OCI-LY1 (cell line): Measurements from ENCODE around the gene KIF17.

Experiments used
- H2AFZ ChIP-seq: fragments of 200-600 bp; sonication (generic), shearing (Covaris generic); 2 replicates; pipeline ENCODE4 v1.6.0; 2014; ENCODE audit warnings: antibody characterized with exemption, mild to moderate bottlenecking, low read length
- H3F3A ChIP-seq: fragments of 200-600 bp; sonication (generic), shearing (Covaris generic); 2 replicates; pipeline ENCODE4 v1.6.0; 2014; ENCODE audit warnings: mild to moderate bottlenecking, antibody characterized with exemption, low read length, moderate library complexity; ENCODE audit not compliant: insufficient read depth
- H3K27ac ChIP-seq: fragments of 200-600 bp; sonication (generic); 2 replicates; pipeline ENCODE4 v1.5.1; 2014; ENCODE audit warnings: low read length, mixed run types, mild to moderate bottlenecking, low read depth; ENCODE audit not compliant: poor library complexity, severe bottlenecking
- H3K27me3 ChIP-seq: fragments of 200-600 bp; sonication (generic); 2 replicates; pipeline ENCODE4 v1.6.0; 2014; ENCODE audit warnings: antibody characterized with exemption, mild to moderate bottlenecking, low read length, moderate library complexity; ENCODE audit not compliant: insufficient read depth
- H3K36me3 ChIP-seq: fragments of 200-600 bp; sonication (generic); 2 replicates; pipeline ENCODE4 v1.6.1; 2014; ENCODE audit warnings: mild to moderate bottlenecking, antibody characterized with exemption, low read length, moderate library complexity, mixed read lengths; ENCODE audit not compliant: insufficient read depth
- H3K4me1 ChIP-seq: fragments of 200-600 bp; sonication (generic); 2 replicates; pipeline ENCODE4 v1.5.1; 2014; ENCODE audit warnings: mild to moderate bottlenecking, low read length, moderate library complexity; ENCODE audit not compliant: insufficient read depth, severe bottlenecking
- H3K4me2 ChIP-seq: fragments of 200-600 bp; sonication (generic), shearing (Covaris generic); 2 replicates; pipeline ENCODE4 v1.6.1; 2014; ENCODE audit warnings: low read length
- H3K4me3 ChIP-seq: fragments of 200-600 bp; sonication (generic); 2 replicates; pipeline ENCODE4 v1.5.1; 2014; ENCODE audit warnings: low read length, low read depth, mild to moderate bottlenecking, mixed read lengths; ENCODE audit not compliant: poor library complexity, severe bottlenecking
- H3K79me2 ChIP-seq: fragments of 200-600 bp; shearing (Covaris generic); 2 replicates; pipeline ENCODE4 v1.6.1; 2016; ENCODE audit warnings: mixed run types, low read length, mixed read lengths; ENCODE audit not compliant: insufficient read depth
- H3K9ac ChIP-seq: fragments of 200-600 bp; sonication (generic), shearing (Covaris generic); 2 replicates; pipeline ENCODE4 v1.6.1; 2014; ENCODE audit warnings: mild to moderate bottlenecking, low read length, mixed read lengths
- H3K9me2 ChIP-seq: fragments of 200-600 bp; sonication (generic), shearing (Covaris generic); 2 replicates; pipeline ENCODE4 v1.6.1; 2014; ENCODE audit warnings: low read depth, mild to moderate bottlenecking, low read length, mixed read lengths
- H3K9me3 ChIP-seq: fragments of 200-600 bp; shearing (Covaris generic); 2 replicates; pipeline ENCODE4 v1.6.1; 2014; ENCODE audit warnings: low read length, mixed read lengths
- H4K20me1 ChIP-seq: fragments of 200-600 bp; sonication (generic), shearing (Covaris generic); 2 replicates; pipeline ENCODE4 v1.6.0; 2016; ENCODE audit warnings: mild to moderate bottlenecking, low read length; ENCODE audit not compliant: insufficient read depth
- EZH2 ChIP-seq: fragments of 200-600 bp; sonication (generic), shearing (Covaris generic); IDR thresholded peaks from 2 replicates; pipeline ENCODE4 v1.8.0; 2017; ENCODE audit warnings: borderline replicate concordance, mixed run types, mild to moderate bottlenecking, antibody characterized with exemption, low read length, moderate library complexity, mixed read lengths
- TF ChIP-seq, protein P1 (sequence below): fragments of 200-600 bp; sonication (generic), shearing (Covaris generic); IDR thresholded peaks from 2 replicates; pipeline ENCODE4 v1.5.1; 2017; ENCODE audit warnings: mild to moderate bottlenecking, antibody characterized with exemption, low read length, moderate library complexity, mixed read lengths

Gene KIF17

DNA sequence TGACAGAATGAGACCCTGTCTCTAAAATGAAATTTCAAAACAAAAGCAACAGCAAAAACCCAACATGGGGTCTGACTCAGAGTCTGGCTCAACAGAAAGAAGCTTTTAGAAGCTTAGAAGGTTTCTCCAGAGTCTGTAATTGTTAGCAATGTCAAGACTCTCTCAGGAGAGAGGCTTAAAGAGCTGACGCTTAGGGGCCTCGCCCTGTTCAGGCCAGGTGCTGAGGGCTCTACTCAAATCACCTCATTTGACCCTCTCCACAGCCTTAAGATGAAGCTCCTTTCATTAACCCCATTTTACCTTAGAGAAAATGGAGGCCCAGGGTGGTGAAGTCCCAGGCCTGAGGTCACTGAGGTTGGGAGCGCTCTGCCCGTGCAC is 5.3 kb upstream of the KIF17 start:
- Histone ChIP-seq H3K27me3 (no peaks in the 10 kb centered on the region; the same call in 1 of the 2 replicates), H3K9ac (no peak overlapping the region), H3F3A (no peaks in the 10 kb centered on the region), H2AFZ (no peak overlapping the region), H3K36me3 (no peaks in the 10 kb centered on the region), H3K9me2 (no peaks in the 10 kb centered on the region), H3K4me2 (no peak overlapping the region), H3K4me1 (no peaks in the 10 kb centered on the region), H4K20me1 (no peaks in the 10 kb centered on the region), H3K27ac (no peak overlapping the region), H3K4me3 (no peak overlapping the region), H3K9me3 (no peaks in the 10 kb centered on the region), H3K79me2 (no peaks in the 10 kb centered on the region)
- TF ChIP-seq, protein P1, sequence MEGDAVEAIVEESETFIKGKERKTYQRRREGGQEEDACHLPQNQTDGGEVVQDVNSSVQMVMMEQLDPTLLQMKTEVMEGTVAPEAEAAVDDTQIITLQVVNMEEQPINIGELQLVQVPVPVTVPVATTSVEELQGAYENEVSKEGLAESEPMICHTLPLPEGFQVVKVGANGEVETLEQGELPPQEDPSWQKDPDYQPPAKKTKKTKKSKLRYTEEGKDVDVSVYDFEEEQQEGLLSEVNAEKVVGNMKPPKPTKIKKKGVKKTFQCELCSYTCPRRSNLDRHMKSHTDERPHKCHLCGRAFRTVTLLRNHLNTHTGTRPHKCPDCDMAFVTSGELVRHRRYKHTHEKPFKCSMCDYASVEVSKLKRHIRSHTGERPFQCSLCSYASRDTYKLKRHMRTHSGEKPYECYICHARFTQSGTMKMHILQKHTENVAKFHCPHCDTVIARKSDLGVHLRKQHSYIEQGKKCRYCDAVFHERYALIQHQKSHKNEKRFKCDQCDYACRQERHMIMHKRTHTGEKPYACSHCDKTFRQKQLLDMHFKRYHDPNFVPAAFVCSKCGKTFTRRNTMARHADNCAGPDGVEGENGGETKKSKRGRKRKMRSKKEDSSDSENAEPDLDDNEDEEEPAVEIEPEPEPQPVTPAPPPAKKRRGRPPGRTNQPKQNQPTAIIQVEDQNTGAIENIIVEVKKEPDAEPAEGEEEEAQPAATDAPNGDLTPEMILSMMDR, result no peak
- TF ChIP-seq EZH2, result no peak

DNA sequence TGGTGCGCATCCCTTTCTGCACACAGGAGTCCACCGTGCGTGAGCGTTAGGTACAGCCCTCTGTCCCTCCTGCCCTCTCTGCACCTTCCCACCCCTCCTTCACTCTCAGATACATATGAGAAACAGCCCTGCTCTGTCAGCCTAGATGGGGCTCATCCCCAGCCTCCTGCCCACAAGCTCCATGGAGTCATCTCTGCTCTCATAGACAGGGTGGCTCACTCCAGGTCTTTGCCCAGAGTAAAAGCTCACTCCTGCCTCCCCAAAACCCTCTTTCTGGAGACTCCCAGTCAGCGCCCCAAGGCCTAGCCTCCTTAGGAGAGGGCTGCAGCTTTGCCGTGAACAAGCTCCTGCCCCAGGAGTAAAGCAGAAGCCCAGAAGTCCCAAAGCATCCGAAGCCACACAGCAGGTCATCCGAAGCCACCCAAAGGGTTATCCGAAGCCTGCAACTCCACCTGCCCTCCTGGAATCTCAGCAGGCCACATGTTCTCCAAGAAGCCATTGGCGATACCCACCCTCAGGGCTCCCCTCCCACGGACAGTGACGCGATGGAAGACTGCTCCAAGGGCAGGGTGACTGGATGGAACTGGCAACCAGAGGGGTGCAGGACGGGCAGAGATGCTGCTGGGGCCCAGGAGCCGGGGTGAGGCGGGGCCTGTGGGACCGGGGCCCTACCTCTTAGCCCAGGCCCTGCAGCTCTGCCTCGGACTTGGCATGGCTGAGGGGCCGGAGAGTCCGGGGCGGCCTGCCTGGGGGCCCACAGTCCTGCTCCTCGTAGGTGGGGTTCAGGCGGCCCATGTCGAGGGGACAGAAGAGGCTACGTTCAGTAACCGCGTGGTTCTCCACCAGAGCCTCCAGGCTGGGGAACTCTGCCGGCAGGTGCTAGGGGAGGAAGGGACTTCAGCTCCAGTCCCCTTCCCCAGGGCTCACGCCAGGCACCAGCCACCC is 3.6 kb upstream of the KIF17 start:
- Histone ChIP-seq H3K27ac (no peak overlapping the region), H3K4me1 (no peaks in the 10 kb centered on the region)
- TF ChIP-seq EZH2, result no peak
- TF ChIP-seq, protein P1, result no peak

DNA sequence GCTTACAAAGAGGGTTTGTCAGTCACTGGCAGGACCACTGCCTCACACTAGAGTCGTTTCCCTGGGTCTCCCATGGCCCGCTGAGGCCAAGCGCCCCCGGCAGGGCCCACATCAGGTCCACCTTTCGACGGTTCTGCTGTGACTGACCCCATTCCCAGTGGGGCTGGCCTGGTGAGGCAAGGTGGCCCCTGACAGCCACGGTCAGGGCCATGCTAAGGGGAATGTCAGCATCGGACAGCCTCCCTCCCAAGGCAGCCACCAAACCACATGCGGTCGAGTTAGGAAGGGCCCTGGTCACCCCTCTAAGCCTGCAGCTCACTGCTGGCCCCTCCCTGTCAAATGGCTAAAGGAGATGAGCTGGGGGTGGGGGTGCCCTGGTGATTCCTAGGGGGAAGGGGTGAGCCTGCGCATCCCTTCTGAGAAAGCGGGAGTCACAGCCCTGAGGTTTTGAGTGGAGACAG is 2.9 kb upstream of the KIF17 start:
- TF ChIP-seq EZH2, result no peak
- TF ChIP-seq, protein P1, result no peak
- Histone ChIP-seq H2AFZ (no peak overlapping the region), H3K9ac (no peak overlapping the region), H3K9me2 (no peaks in the 10 kb centered on the region), H3K36me3 (no peaks in the 10 kb centered on the region), H3F3A (no peaks in the 10 kb centered on the region), H3K4me3 (no peak overlapping the region), H3K4me2 (no peak overlapping the region), H3K79me2 (no peaks in the 10 kb centered on the region), H3K27ac (no peak overlapping the region), H3K27me3 (no peaks in the 10 kb centered on the region; the same call in 1 of the 2 replicates), H4K20me1 (no peaks in the 10 kb centered on the region), H3K9me3 (no peaks in the 10 kb centered on the region), H3K4me1 (no peaks in the 10 kb centered on the region)

More for the DNA sequence above, 3.6 kb upstream of the KIF17 start:
- Histone ChIP-seq H4K20me1 (no peaks in the 10 kb centered on the region), H3K9me2 (no peaks in the 10 kb centered on the region), H3K4me3 (no peak overlapping the region), H2AFZ (no peak overlapping the region), H3K27me3 (no peaks in the 10 kb centered on the region; the same call in 1 of the 2 replicates), H3K4me2 (no peak overlapping the region), H3K36me3 (no peaks in the 10 kb centered on the region), H3K9me3 (no peaks in the 10 kb centered on the region), H3F3A (no peaks in the 10 kb centered on the region), H3K9ac (no peak overlapping the region), H3K79me2 (no peaks in the 10 kb centered on the region)
